ENCODE data around the gene ABTB2.

ABTB2 gene

GRCh38 chr11:34150494-34151151 lies 207.2 kb downstream of the ABTB2 start:
- no peak for DNase-seq
- no peaks in the 10 kb centered on the region for H3K4me1 ChIP-seq (ENCODE audit: insufficient read depth, low read length)
- 0 out of 2 replicates have a peak, but pooled peaks cover 5% of the 10 kb centered on the region for H4K20me1 ChIP-seq (ENCODE audit: insufficient read depth, low read length)
- no peak for ATAC-seq (ENCODE audit: insufficient read depth, low read depth)
- no peaks in the 10 kb centered on the region for H3K79me2 ChIP-seq (ENCODE audit: insufficient read depth, low read length)
- H3K36me3 ChIP-seq (ENCODE audit: insufficient read depth, low read length), result peaks cover 59% of the 10 kb centered on the region
- no peak overlapping the region for H2AFZ ChIP-seq (ENCODE audit: low read depth, low read length)
- TF ChIP-seq CTCF (IDR thresholded peaks at IDR 0.05; ENCODE audit: borderline replicate concordance, extremely low read depth, low read length, poor library complexity, severe bottlenecking) (no peak), EZH2 (IDR thresholded peaks at IDR 0.05; ENCODE audit: borderline replicate concordance, low read depth, low read length, severe bottlenecking) (no peak)
- no peak overlapping the region for H3K4me2 ChIP-seq (ENCODE audit: insufficient read depth, low read length)
- no peak overlapping the region for H3K4me3 ChIP-seq (ENCODE audit: low read depth in 1 of 2, low read length in 2 of 2)
- no peaks in the 10 kb centered on the region for H3K9me3 ChIP-seq (ENCODE audit: insufficient read depth, low read length, severe bottlenecking)
- H3K27ac ChIP-seq (ENCODE audit: low read length), result no peak overlapping the region
- no peak overlapping the region for H3K9ac ChIP-seq (ENCODE audit: low read depth, low read length)
- H3K27me3 ChIP-seq (ENCODE audit: insufficient read depth, low read length, poor library complexity), result no peaks in the 10 kb centered on the region

GRCh38 chr11:34149786-34150185 lies 208.0 kb downstream of the ABTB2 start:
- H3K27ac ChIP-seq (ENCODE audit: low read length), result no peak overlapping the region
- peaks cover 67% of the 10 kb centered on the region for H3K36me3 ChIP-seq (ENCODE audit: insufficient read depth, low read length)
- no peak overlapping the region for H3K4me3 ChIP-seq (ENCODE audit: low read depth in 1 of 2, low read length in 2 of 2)
- H3K27me3 ChIP-seq (ENCODE audit: insufficient read depth, low read length, poor library complexity), result no peaks in the 10 kb centered on the region
- ATAC-seq (ENCODE audit: insufficient read depth, low read depth) (peak; percentile 51; the same call in 1 of the 3 replicates), DNase-seq (no peak)
- no peaks in the 10 kb centered on the region for H3K4me1 ChIP-seq (ENCODE audit: insufficient read depth, low read length)
- H3K9me3 ChIP-seq (ENCODE audit: insufficient read depth, low read length, severe bottlenecking), result no peaks in the 10 kb centered on the region
- no peak overlapping the region for H3K9ac ChIP-seq (ENCODE audit: low read depth, low read length)
- no peaks in the 10 kb centered on the region for H3K79me2 ChIP-seq (ENCODE audit: insufficient read depth, low read length)
- H3K4me2 ChIP-seq (ENCODE audit: insufficient read depth, low read length), result no peak overlapping the region
- TF ChIP-seq EZH2 (IDR thresholded peaks at IDR 0.05; ENCODE audit: borderline replicate concordance, low read depth, low read length, severe bottlenecking), result no peak
- peak; percentile 46 for TF ChIP-seq CTCF (IDR thresholded peaks at IDR 0.05; ENCODE audit: borderline replicate concordance, extremely low read depth, low read length, poor library complexity, severe bottlenecking)
- 0 out of 2 replicates have a peak, but pooled peaks cover 7% of the 10 kb centered on the region for H4K20me1 ChIP-seq (ENCODE audit: insufficient read depth, low read length)
- H2AFZ ChIP-seq (ENCODE audit: low read depth, low read length), result no peak overlapping the region

DNA sequence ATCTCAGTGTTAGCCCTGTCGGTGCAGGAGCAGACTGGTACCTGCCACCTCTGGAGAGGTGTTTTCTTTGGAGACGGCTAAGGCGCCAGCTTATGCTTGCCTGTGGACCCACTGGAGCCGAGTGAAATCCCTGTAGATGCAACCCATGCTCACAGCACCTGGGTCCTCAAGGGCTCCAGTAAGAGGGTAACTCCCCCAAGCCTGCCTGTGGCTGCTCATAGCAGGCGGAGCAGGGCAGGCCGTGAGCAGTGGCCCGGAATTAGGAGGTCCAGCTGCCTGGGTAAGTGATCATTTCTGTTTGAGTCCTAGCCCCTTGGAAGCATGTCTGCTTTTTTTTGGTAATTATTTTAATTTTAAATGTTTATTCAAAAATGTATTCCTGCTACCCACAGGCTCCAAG lies 208.5 kb downstream of the ABTB2 start:
- H3K27ac ChIP-seq (ENCODE audit: low read length), result no peak overlapping the region
- no peaks in the 10 kb centered on the region for H3K4me1 ChIP-seq (ENCODE audit: insufficient read depth, low read length)
- no peak overlapping the region for H2AFZ ChIP-seq (ENCODE audit: low read depth, low read length)
- no peaks in the 10 kb centered on the region for H3K79me2 ChIP-seq (ENCODE audit: insufficient read depth, low read length)
- TF ChIP-seq CTCF (IDR thresholded peaks at IDR 0.05; ENCODE audit: borderline replicate concordance, extremely low read depth, low read length, poor library complexity, severe bottlenecking) (no peak), EZH2 (IDR thresholded peaks at IDR 0.05; ENCODE audit: borderline replicate concordance, low read depth, low read length, severe bottlenecking) (no peak)
- H3K4me3 ChIP-seq (ENCODE audit: low read depth in 1 of 2, low read length in 2 of 2), result no peak overlapping the region
- H3K4me2 ChIP-seq (ENCODE audit: insufficient read depth, low read length), result no peak overlapping the region
- ATAC-seq (ENCODE audit: insufficient read depth, low read depth) (no peak), DNase-seq (no peak)
- no peak overlapping the region for H3K9ac ChIP-seq (ENCODE audit: low read depth, low read length)
- H3K36me3 ChIP-seq (ENCODE audit: insufficient read depth, low read length), result peaks cover 73% of the 10 kb centered on the region
- no peaks in the 10 kb centered on the region for H3K9me3 ChIP-seq (ENCODE audit: insufficient read depth, low read length, severe bottlenecking)
- H4K20me1 ChIP-seq (ENCODE audit: insufficient read depth, low read length), result 0 out of 2 replicates have a peak, but pooled peaks cover 9% of the 10 kb centered on the region
- H3K27me3 ChIP-seq (ENCODE audit: insufficient read depth, low read length, poor library complexity), result no peaks in the 10 kb centered on the region

Data from DND-41 (cell line).